ENCODE measurements around the gene TNFRSF1B. TPM values are rescaled to one million over a fixed set of nuclear protein-coding genes. Genes with fewer than 3 reads are reported as not detected.

The TNFRSF1B gene
- total and polyA plus RNA-seq, 9 of the 15 experiments (the other 6 are each of a cell fraction or from before 2014, with no cell fraction given), result 8.8 to 91.3 (median 36.0) TPM

DNA sequence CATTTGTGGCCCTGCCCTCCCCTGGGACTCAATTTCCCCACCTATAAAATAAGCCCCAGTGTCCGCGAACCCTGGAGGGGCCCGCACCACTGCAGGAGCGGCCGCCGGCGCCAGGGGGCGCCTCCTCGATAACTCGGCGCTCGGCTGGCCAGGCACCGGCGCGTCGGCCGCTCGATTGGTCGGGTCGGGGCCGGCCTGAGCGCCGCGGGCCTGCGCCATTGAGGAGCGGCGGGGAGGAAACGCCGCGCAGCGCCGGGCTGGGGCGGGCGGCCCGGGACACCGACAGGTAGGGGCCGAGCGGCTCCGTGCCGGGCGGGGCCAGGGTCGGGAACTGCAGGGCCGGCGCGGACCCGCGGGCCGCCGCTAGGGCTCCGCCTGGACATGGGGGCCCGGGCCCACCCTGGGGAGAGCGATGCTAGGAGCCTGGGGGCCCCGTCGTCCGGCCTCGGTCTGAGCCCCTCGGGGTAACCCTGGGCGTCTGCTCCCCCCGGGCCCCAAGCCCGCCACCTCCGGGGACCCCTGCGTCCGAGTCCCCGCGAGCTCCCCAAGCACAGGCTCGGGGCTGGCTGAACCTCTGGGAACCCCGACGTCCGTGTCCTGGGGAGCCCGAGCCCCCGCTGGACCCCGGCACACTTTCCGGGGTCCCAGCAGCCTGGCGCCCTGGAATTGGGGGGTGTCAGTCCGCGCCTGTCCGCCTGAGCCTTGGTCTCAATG, 63.2 kb downstream of the TNFRSF1B start, which contains the start of gene VPS13D (continued):
- TF ChIP-seq, protein P1, sequence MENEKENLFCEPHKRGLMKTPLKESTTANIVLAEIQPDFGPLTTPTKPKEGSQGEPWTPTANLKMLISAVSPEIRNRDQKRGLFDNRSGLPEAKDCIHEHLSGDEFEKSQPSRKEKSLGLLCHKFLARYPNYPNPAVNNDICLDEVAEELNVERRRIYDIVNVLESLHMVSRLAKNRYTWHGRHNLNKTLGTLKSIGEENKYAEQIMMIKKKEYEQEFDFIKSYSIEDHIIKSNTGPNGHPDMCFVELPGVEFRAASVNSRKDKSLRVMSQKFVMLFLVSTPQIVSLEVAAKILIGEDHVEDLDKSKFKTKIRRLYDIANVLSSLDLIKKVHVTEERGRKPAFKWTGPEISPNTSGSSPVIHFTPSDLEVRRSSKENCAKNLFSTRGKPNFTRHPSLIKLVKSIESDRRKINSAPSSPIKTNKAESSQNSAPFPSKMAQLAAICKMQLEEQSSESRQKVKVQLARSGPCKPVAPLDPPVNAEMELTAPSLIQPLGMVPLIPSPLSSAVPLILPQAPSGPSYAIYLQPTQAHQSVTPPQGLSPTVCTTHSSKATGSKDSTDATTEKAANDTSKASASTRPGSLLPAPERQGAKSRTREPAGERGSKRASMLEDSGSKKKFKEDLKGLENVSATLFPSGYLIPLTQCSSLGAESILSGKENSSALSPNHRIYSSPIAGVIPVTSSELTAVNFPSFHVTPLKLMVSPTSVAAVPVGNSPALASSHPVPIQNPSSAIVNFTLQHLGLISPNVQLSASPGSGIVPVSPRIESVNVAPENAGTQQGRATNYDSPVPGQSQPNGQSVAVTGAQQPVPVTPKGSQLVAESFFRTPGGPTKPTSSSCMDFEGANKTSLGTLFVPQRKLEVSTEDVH (IDR thresholded peaks at IDR 0.05; ENCODE audit: low read depth, partially characterized antibody), result no peak
- TF ChIP-seq FOXA1 (IDR thresholded peaks at IDR 0.05; ENCODE audit: borderline replicate concordance) (no peak), HDAC8 (tag; IDR thresholded peaks at IDR 0.05) (no peak), MEF2D (tag; conservative IDR thresholded peaks at IDR 0.05; ENCODE audit: low read depth) (no peak), CREM (IDR thresholded peaks at IDR 0.05; ENCODE audit: low read depth) (peak; percentile 93), SPI1 (IDR thresholded peaks at IDR 0.05; ENCODE audit: borderline replicate concordance, low read depth, low read length) (0 out of 2 replicates have a peak, but pooled peaks have one; percentile 16), CBFB (CRISPR knock-in tag; IDR thresholded peaks at IDR 0.05) (no peak), SRSF7 (optimal IDR thresholded peaks at IDR 0.05; ENCODE audit: low read depth, low read length) (no peak), SP2 (IDR thresholded peaks at IDR 0.05; ENCODE audit: extremely low read depth, low read depth, low read length, poor library complexity, severe bottlenecking) (no peak), ZC3H8 (IDR thresholded peaks at IDR 0.05) (no peak), TBL1XR1 (IDR thresholded peaks at IDR 0.05; ENCODE audit: low read length in 2 of 2) (peak; percentile 43 to 49; a peak in 1 of 4 replicates), THRAP3 (IDR thresholded peaks at IDR 0.05; ENCODE audit: borderline replicate concordance) (no peak), ZNF24 (IDR thresholded peaks at IDR 0.05) (peak; percentile 32; the same call in 1 of the 2 replicates), CC2D1A (IDR thresholded peaks at IDR 0.05) (no peak)
- TF ChIP-seq, protein P2, sequence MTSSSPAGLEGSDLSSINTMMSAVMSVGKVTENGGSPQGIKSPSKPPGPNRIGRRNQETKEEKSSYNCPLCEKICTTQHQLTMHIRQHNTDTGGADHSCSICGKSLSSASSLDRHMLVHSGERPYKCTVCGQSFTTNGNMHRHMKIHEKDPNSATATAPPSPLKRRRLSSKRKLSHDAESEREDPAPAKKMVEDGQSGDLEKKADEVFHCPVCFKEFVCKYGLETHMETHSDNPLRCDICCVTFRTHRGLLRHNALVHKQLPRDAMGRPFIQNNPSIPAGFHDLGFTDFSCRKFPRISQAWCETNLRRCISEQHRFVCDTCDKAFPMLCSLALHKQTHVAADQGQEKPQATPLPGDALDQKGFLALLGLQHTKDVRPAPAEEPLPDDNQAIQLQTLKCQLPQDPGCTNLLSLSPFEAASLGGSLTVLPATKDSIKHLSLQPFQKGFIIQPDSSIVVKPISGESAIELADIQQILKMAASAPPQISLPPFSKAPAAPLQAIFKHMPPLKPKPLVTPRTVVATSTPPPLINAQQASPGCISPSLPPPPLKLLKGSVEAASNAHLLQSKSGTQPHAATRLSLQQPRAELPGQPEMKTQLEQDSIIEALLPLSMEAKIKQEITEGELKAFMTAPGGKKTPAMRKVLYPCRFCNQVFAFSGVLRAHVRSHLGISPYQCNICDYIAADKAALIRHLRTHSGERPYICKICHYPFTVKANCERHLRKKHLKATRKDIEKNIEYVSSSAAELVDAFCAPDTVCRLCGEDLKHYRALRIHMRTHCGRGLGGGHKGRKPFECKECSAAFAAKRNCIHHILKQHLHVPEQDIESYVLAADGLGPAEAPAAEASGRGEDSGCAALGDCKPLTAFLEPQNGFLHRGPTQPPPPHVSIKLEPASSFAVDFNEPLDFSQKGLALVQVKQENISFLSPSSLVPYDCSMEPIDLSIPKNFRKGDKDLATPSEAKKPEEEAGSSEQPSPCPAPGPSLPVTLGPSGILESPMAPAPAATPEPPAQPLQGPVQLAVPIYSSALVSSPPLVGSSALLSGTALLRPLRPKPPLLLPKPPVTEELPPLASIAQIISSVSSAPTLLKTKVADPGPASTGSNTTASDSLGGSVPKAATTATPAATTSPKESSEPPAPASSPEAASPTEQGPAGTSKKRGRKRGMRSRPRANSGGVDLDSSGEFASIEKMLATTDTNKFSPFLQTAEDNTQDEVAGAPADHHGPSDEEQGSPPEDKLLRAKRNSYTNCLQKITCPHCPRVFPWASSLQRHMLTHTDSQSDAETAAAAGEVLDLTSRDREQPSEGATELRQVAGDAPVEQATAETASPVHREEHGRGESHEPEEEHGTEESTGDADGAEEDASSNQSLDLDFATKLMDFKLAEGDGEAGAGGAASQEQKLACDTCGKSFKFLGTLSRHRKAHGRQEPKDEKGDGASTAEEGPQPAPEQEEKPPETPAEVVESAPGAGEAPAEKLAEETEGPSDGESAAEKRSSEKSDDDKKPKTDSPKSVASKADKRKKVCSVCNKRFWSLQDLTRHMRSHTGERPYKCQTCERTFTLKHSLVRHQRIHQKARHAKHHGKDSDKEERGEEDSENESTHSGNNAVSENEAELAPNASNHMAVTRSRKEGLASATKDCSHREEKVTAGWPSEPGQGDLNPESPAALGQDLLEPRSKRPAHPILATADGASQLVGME (CRISPR knock-in tag; IDR thresholded peaks at IDR 0.05), result 0 out of 2 replicates have a peak, but pooled peaks have one; percentile 25
- TF ChIP-seq, protein P3, sequence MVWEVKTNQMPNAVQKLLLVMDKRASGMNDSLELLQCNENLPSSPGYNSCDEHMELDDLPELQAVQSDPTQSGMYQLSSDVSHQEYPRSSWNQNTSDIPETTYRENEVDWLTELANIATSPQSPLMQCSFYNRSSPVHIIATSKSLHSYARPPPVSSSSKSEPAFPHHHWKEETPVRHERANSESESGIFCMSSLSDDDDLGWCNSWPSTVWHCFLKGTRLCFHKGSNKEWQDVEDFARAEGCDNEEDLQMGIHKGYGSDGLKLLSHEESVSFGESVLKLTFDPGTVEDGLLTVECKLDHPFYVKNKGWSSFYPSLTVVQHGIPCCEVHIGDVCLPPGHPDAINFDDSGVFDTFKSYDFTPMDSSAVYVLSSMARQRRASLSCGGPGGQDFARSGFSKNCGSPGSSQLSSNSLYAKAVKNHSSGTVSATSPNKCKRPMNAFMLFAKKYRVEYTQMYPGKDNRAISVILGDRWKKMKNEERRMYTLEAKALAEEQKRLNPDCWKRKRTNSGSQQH (CRISPR knock-in tag; IDR thresholded peaks at IDR 0.05), result no peak
- TF ChIP-seq, protein P4, sequence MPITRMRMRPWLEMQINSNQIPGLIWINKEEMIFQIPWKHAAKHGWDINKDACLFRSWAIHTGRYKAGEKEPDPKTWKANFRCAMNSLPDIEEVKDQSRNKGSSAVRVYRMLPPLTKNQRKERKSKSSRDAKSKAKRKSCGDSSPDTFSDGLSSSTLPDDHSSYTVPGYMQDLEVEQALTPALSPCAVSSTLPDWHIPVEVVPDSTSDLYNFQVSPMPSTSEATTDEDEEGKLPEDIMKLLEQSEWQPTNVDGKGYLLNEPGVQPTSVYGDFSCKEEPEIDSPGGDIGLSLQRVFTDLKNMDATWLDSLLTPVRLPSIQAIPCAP (CRISPR knock-in tag; IDR thresholded peaks at IDR 0.05; ENCODE audit: borderline replicate concordance), result no peak
